Memory B cell (primary cell): ENCODE measurements around the gene TUBA4A.
"Not testable (repeated sequence)": the region's sequence is repeated elsewhere in the genome, so short reads cannot be mapped to it uniquely, and the experiment has no call there.

Experiments
- ATAC-seq: fragments of 150-1000 bp; cut with Tn5 transposase; 2 replicates; pipeline ENCODE4 v1.10.0; 2021; ENCODE audit warnings: low read depth, mild to moderate bottlenecking, moderate library complexity
- DNase-seq, 2 donors: peaks; one replicate each; pipeline ENCODE4 v3.0.0; 2022; ENCODE audit warnings: low spot score in 2 of 2
- H3K27ac Mint-ChIP-seq: one replicate; pipeline ENCODE4 v1.8.0; 2022; ENCODE audit warnings: mild to moderate bottlenecking, moderate library complexity, mixed read lengths
- H3K27me3 Mint-ChIP-seq: one replicate; pipeline ENCODE4 v1.8.0; 2022; ENCODE audit warnings: mixed read lengths
- H3K36me3 Mint-ChIP-seq: one replicate; pipeline ENCODE4 v1.8.0; 2022; ENCODE audit warnings: mild to moderate bottlenecking, mixed read lengths
- H3K4me1 Mint-ChIP-seq: one replicate; pipeline ENCODE4 v1.8.0; 2022; ENCODE audit warnings: mixed read lengths
- H3K4me3 Mint-ChIP-seq: one replicate; pipeline ENCODE4 v1.8.0; 2022; ENCODE audit warnings: mild to moderate bottlenecking, moderate library complexity, mixed read lengths
- H3K9me3 Mint-ChIP-seq: one replicate; pipeline ENCODE4 v1.8.0; 2022; ENCODE audit warnings: mixed read lengths

TUBA4A gene

DNA sequence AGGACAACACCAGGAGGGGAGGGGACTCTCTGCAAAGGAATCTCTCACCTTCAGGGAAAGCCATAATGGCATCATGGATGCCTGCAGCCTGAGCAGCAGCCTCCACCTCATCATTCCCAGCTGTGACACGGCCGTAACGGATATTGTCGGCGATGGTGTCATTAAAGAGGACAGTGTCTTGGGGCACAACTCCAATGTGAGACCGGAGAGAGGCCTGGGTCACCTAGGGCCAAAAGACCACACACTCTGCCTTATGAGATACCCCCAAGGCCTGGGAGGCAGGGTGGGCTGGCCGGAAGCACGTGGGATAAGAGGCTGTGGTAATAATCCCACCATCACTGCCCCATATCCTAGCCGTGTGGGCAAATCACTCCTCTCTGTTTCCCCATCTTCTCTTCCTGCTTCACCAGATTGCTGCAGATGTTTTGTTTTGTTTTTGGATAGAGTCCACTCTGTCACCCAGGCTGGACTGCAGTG lies 42.8 kb downstream of the TUBA4A start:
- peaks cover 19% of the 10 kb centered on the region for H3K4me1 Mint-ChIP-seq
- DNase-seq (no peak), ATAC-seq (no peak)
- no peaks in the 10 kb centered on the region for H3K27me3 Mint-ChIP-seq
- peaks cover 3% of the 10 kb centered on the region for H3K36me3 Mint-ChIP-seq
- H3K4me3 Mint-ChIP-seq: no peak overlapping the region
- H3K27ac Mint-ChIP-seq: peak overlapping the region; percentile 63
- H3K9me3 Mint-ChIP-seq: no peaks in the 10 kb centered on the region

- ATAC-seq: no peak
- Mint-ChIP-seq H3K4me1 (peaks cover 19% of the 10 kb centered on the region), H3K4me3 (no peak overlapping the region), H3K36me3 (peaks cover 3% of the 10 kb centered on the region), H3K9me3 (no peaks in the 10 kb centered on the region), H3K27ac (no peak overlapping the region), H3K27me3 (no peaks in the 10 kb centered on the region)
- DNase-seq: no peak
These were observed 43.4 kb downstream of the TUBA4A start for GRCh38 chr2:219210196-219210885.

- H3K27me3 Mint-ChIP-seq: no peaks in the 10 kb centered on the region
- H3K27ac Mint-ChIP-seq: peak overlapping the region; percentile 28
- H3K36me3 Mint-ChIP-seq: peaks cover 3% of the 10 kb centered on the region
- H3K4me1 Mint-ChIP-seq: peaks cover 19% of the 10 kb centered on the region
- no peak for ATAC-seq
- DNase-seq: no peak
- no peaks in the 10 kb centered on the region for H3K9me3 Mint-ChIP-seq
- no peak overlapping the region for H3K4me3 Mint-ChIP-seq
These were observed 44.2 kb downstream of the TUBA4A start for GRCh38 chr2:219209236-219210195.

- H3K36me3 Mint-ChIP-seq: no peaks in the 10 kb centered on the region
- peak overlapping the region; percentile 82 for H3K4me3 Mint-ChIP-seq
- no peaks in the 10 kb centered on the region for H3K27me3 Mint-ChIP-seq
- ATAC-seq: no peak
- DNase-seq: no peak
- H3K27ac Mint-ChIP-seq: no peak overlapping the region
- no peaks in the 10 kb centered on the region for H3K9me3 Mint-ChIP-seq
- H3K4me1 Mint-ChIP-seq: peaks cover 19% of the 10 kb centered on the region
These were observed 45.6 kb downstream of the TUBA4A start for GRCh38 chr2:219207884-219208740.

DNA sequence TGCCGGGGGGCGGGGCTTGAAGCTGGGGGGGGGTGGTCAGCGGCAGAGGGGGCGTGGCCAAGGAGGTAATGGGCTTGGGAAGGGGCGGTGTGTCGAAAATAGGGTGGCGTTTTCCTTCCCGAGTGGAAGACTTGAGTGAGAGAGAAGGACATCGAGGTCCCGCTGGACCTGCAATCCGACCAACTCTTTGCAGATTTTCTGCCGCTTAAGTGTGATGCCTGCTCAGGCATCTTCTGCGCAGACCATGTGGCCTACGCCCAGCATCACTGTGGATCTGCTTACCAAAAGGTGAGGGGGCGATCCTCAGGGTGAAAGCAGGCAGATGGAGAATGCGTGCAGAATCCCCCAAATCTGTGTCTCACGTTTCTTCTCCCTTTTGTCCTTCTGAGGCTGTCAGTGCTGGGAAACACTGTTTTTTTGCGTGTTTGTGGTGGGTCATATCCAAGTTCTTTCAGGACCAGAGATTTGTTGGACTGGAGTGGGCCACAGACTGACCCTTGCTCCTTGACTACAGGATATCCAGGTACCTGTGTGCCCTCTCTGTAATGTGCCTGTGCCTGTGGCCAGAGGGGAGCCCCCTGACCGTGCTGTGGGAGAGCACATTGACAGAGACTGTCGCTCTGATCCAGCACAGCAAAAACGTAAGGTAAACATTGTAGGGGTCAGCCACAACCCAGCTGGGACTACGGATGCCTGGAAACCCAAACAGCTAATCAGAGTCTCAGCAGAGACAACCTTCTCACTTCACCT lies 46.4 kb downstream of the TUBA4A start:
- Mint-ChIP-seq H3K27me3 (no peaks in the 10 kb centered on the region), H3K9me3 (no peaks in the 10 kb centered on the region), H3K36me3 (no peaks in the 10 kb centered on the region), H3K4me1 (peaks cover 19% of the 10 kb centered on the region), H3K27ac (peak overlapping the region; percentile 86), H3K4me3 (peak overlapping the region; percentile 82)
- ATAC-seq (no peak), DNase-seq (no peak)

DNA sequence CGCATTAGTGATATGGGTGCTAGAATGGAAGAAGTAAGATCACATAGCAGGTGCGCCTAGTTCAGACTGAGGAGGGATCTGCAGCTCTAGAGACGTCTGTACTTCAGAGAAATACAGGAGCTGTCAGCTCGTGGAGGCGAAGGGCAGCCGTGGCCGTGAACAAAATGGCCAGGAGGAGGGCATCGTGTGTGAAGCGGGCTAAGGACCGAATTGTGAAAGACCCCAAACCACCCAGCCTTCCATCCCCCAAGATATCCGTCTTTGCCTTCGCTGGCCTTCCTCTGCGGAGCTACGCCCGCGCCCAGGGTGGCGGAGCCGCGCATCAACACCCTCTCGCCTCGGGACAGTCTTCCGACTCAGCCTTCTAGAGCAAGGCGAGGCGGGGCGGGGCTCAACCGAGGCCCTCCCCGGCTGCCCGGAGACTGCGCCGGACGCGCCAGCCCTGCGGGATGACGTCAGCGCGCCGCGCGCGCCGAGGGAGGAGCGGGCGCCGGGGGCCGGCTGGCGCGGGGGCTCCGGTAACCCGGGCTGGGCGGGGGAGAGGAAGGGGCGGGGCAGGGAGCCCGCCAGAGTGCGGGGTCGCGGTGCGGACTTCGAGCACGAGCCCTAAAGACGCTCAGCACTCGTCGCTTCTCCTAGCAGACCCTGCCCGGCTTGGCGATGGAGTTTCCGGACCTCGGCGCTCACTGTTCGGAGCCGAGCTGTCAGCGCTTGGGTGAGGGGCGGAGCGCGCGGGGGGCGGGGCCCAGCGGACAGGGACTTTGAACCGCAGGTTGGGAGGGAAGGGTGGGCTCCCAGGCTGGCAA lies 47.2 kb downstream of the TUBA4A start, which contains the start of gene ZFAND2B:
Gene ZFAND2B, plus strand, starts transcription at position 455 of the 806 bp plus-strand sequence. Its CDS starts 206 bp downstream, at position 661.
- DNase-seq (peak; percentile 94 to 96), ATAC-seq (peak; percentile 91)
- peak within 1 kb of the TSS; percentile 86 for H3K27ac Mint-ChIP-seq
- no peaks in the 10 kb centered on the region for H3K36me3 Mint-ChIP-seq
- peak within 1 kb of the TSS; percentile 82 for H3K4me3 Mint-ChIP-seq
- H3K4me1 Mint-ChIP-seq: peaks cover 16% of the 10 kb centered on the region
- H3K9me3 Mint-ChIP-seq: no peaks in the 10 kb centered on the region
- H3K27me3 Mint-ChIP-seq: no peaks in the 10 kb centered on the region

DNA sequence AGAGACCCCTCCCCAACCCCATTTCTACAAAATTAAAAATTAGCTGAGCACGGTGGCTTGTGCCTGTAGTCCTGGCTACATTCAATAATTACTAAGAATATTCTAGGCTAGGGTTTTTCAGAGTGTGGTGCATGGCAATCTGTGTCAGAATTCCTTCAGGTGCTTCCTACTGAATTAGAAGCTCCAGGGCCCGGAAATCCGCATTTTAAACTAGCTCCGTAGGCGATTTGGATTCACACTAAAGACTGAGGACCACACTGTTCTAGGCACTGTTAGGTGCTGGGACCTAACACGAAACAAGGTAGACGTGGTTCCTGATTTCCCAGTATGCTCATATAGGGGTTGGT lies 47.8 kb downstream of the TUBA4A start:
- Mint-ChIP-seq H3K4me1 (peaks cover 13% of the 10 kb centered on the region), H3K27me3 (no peaks in the 10 kb centered on the region), H3K27ac (peak overlapping the region; percentile 86), H3K36me3 (no peaks in the 10 kb centered on the region), H3K4me3 (peak overlapping the region; percentile 82), H3K9me3 (no peaks in the 10 kb centered on the region)
- ATAC-seq (no peak), DNase-seq (no peak)

- Mint-ChIP-seq H3K36me3 (no peaks in the 10 kb centered on the region), H3K9me3 (no peaks in the 10 kb centered on the region), H3K27ac (no peak overlapping the region), H3K27me3 (no peaks in the 10 kb centered on the region), H3K4me3 (no peak overlapping the region), H3K4me1 (peaks cover 13% of the 10 kb centered on the region)
- DNase-seq: no peak
- no peak for ATAC-seq
These were observed 48.6 kb downstream of the TUBA4A start for GRCh38 chr2:219205165-219205538.

- no peaks in the 10 kb centered on the region for H3K9me3 Mint-ChIP-seq
- H3K4me3 Mint-ChIP-seq: no peak overlapping the region
These were observed 49.1 kb downstream of the TUBA4A start for GRCh38 chr2:219204425-219205164.

DNA sequence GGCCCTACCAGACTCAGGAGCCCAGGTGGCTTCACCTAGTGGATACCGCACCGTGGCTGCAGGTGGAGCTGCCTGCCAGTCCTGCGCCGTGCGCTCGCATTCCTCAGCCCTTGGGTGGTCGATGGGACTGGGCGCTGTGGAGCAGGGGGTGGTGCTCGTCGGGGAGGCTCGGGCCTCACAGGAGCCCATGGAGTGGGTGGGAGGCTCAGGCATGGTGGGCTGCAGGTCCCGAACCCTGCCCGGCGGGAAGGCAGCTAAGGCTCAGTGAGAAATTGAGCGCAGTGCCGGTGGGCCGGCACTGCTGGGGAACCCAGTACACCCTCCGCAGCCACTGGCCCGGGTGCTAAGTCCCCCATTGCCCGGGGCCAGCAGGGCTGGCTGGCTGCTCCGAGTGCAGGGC lies 52.4 kb downstream of the TUBA4A start:
- not testable (repeated sequence) for H3K4me1 Mint-ChIP-seq, H3K27me3 Mint-ChIP-seq, H3K9me3 Mint-ChIP-seq, DNase-seq, ATAC-seq, H3K4me3 Mint-ChIP-seq, H3K27ac Mint-ChIP-seq, H3K36me3 Mint-ChIP-seq

More at GRCh38 chr2:219204425-219205164, 49.1 kb downstream of the TUBA4A start:
- H3K4me1 Mint-ChIP-seq: peaks cover 13% of the 10 kb centered on the region
- H3K27ac Mint-ChIP-seq: no peak overlapping the region
- ATAC-seq (no peak), DNase-seq (no peak)
- H3K36me3 Mint-ChIP-seq: no peaks in the 10 kb centered on the region
- peaks cover under 1% of the 10 kb centered on the region for H3K27me3 Mint-ChIP-seq

DNA sequence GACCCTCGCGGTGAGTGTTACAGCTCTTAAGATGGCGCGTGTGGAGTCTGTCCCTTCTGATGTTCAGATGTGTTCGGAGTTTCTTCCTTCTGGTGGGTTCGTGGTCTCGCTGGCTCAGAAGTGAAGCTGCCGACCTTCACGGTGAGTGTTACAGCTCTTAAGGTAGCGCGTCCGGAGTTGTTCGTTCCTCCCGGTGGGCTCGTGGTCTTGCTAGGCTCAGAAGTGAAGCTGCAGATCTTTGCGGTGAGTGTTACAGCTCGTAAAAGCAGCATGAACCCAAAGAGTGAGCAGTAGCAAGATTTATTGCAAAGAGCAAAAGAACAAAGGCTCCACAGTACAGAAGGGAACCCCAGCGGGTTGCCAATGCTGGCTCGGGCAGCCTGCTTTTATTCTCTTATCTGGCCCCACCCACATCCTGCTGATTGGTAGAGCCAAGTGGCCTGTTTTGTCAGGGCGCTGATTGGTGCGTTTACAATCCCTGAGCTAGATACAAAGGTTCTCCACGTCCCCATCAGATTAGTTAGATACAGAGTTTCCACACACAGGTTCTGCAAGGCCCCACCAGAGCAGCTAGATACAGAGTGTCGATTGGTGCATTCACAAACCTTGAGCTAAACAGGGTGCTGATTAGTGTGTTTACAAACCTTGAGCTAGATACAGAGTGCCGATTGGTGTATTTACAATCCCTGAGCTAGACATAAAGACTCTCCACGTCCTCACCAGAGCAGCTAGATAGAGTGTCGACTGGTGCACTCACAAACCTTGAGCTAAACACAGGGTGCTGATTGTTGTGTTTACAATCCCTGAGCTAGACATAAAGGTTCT lies 53.0 kb downstream of the TUBA4A start:
- H3K4me1 Mint-ChIP-seq, H3K27ac Mint-ChIP-seq, H3K27me3 Mint-ChIP-seq, H3K4me3 Mint-ChIP-seq, H3K9me3 Mint-ChIP-seq, DNase-seq, ATAC-seq, H3K36me3 Mint-ChIP-seq: not testable (repeated sequence)
